ENCODE measurements around the gene KCNQ2.

GRCh38 chr20:63395723-63396122, 76.7 kb downstream of the KCNQ2 start:
- TF ChIP-seq, protein P1, sequence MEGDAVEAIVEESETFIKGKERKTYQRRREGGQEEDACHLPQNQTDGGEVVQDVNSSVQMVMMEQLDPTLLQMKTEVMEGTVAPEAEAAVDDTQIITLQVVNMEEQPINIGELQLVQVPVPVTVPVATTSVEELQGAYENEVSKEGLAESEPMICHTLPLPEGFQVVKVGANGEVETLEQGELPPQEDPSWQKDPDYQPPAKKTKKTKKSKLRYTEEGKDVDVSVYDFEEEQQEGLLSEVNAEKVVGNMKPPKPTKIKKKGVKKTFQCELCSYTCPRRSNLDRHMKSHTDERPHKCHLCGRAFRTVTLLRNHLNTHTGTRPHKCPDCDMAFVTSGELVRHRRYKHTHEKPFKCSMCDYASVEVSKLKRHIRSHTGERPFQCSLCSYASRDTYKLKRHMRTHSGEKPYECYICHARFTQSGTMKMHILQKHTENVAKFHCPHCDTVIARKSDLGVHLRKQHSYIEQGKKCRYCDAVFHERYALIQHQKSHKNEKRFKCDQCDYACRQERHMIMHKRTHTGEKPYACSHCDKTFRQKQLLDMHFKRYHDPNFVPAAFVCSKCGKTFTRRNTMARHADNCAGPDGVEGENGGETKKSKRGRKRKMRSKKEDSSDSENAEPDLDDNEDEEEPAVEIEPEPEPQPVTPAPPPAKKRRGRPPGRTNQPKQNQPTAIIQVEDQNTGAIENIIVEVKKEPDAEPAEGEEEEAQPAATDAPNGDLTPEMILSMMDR (IDR thresholded peaks at IDR 0.05) = no peak
- TF ChIP-seq POLR2AphosphoS5 (IDR thresholded peaks at IDR 0.05) (no peak), POLR2A (IDR thresholded peaks at IDR 0.05) (no peak)

All from prostate gland (tissue), 2 donors.